GM12878 (cell line): ENCODE results near the gene PCNX4. TPM values are rescaled to one million over a fixed set of nuclear protein-coding genes. Genes with fewer than 3 reads are reported as not detected.

ENCODE experiments used
- ATAC-seq: fragments of 200-7000 bp; cut with Tn5 transposase; 3 replicates; pipeline ENCODE4 v1.9.1; 2020; ENCODE audit warnings: mild to moderate bottlenecking, moderate library complexity
- BruUV-seq: library from RNA; stranded (reverse); fragments of 400-500 nt; replicated peaks from 2 replicates; lab custom pipeline; 2021; lab: Mats Ljungman, UMichigan
- CTCF ChIA-PET: fragments of 300-600 bp; sonication (Branson Sonifier 250); formaldehyde crosslinking; extraction: SDS; loops from one replicate; lab custom pipeline; 2021; ENCODE audit warnings: inconsistent platforms; lab: Yijun Ruan, JAX
- POLR2A ChIA-PET: fragments of 350-600 bp; formaldehyde crosslinking; extraction: SDS; loops from one replicate; lab custom pipeline; 2021; ENCODE audit warnings: inconsistent platforms; lab: Charles Lee
- RAD21 ChIA-PET: fragments of 300-600 bp; sonication (Branson Sonifier 250); formaldehyde crosslinking; loops from one replicate; lab custom pipeline; 2023; ENCODE audit warnings: antibody characterized with exemption; ENCODE audit not compliant: unreplicated experiment; lab: Charles Lee
- SMC1A ChIA-PET: fragments of 300-600 bp; sonication (Branson Sonifier 250); formaldehyde crosslinking; loops from one replicate; lab custom pipeline; 2023; ENCODE audit not compliant: unreplicated experiment, uncharacterized antibody; lab: Charles Lee
- DNase-seq: peaks from one replicate; pipeline ENCODE4 v3.0.0-alpha.2; 2011; ENCODE audit warnings: low read depth, low spot score
- FAIRE-seq: peaks from 3 replicates; lab custom pipeline; 2011; peaks lifted over from hg19 to GRCh38; lab: Jason Lieb, UNC
- H2AFZ ChIP-seq: 2 replicates; pipeline ENCODE4 v1.6.0; 2011; ENCODE audit warnings: low read depth, low read length, control low read depth; ENCODE audit not compliant: control insufficient read depth
- H3K27ac ChIP-seq: 2 replicates; pipeline ENCODE4 v1.5.1; 2011; ENCODE audit warnings: control low read depth; ENCODE audit not compliant: control insufficient read depth, insufficient read depth
- H3K27me3 ChIP-seq, 2 experiments: replicated peaks in 1 of 2; 2 replicates each; pipeline versions ENCODE4 v1.6.0 to v1.6.1; 2011; ENCODE audit warnings: low read length in 1 of 2; ENCODE audit not compliant: control insufficient read depth in 2 of 2, insufficient read depth in 2 of 2
- H3K36me3 ChIP-seq, 2 experiments: 2 replicates each; pipeline ENCODE4 v1.5.1; 2011; ENCODE audit warnings: low read length in 1 of 2; ENCODE audit not compliant: control insufficient read depth in 2 of 2, insufficient read depth in 2 of 2
- H3K4me1 ChIP-seq: 2 replicates; pipeline ENCODE4 v1.6.1; 2011; ENCODE audit warnings: mild to moderate bottlenecking, low read length, moderate library complexity, mixed read lengths; ENCODE audit not compliant: control insufficient read depth, insufficient read depth
- H3K4me2 ChIP-seq: 2 replicates; pipeline ENCODE4 v1.6.0; 2011; ENCODE audit warnings: control low read depth; ENCODE audit not compliant: control insufficient read depth, insufficient read depth
- H3K4me3 ChIP-seq: fragments of 200-600 bp; sonication (generic); 2 replicates; pipeline ENCODE4 v1.5.1; 2016
- H3K79me2 ChIP-seq: 2 replicates; pipeline ENCODE4 v1.6.0; 2011; ENCODE audit warnings: low read length; ENCODE audit not compliant: control insufficient read depth, insufficient read depth
- H3K9ac ChIP-seq: 2 replicates; pipeline ENCODE4 v1.8.0; 2011; ENCODE audit warnings: low read length, control low read depth, mixed read lengths; ENCODE audit not compliant: control insufficient read depth, insufficient read depth
- H3K9me3 ChIP-seq: replicated peaks from 3 replicates; pipeline ENCODE4 v1.5.1; 2011; ENCODE audit warnings: mild to moderate bottlenecking, low read length; ENCODE audit not compliant: control insufficient read depth, insufficient read depth
- H4K20me1 ChIP-seq: 2 replicates; pipeline ENCODE4 v1.6.0; 2011; ENCODE audit not compliant: control insufficient read depth, insufficient read depth
- BRCA1 ChIP-seq: IDR thresholded peaks from 2 replicates; pipeline ENCODE4 v1.6.1; 2011; ENCODE audit warnings: low read depth, low read length, improper control_type of control experiment
- CBX3 ChIP-seq: fragments of 200-600 bp; sonication (generic); IDR thresholded peaks from 2 replicates; pipeline ENCODE4 v1.6.1; 2016; ENCODE audit warnings: low read depth, borderline replicate concordance
- CHD2 ChIP-seq: IDR thresholded peaks from 2 replicates; pipeline ENCODE4 v1.6.1; 2011; ENCODE audit warnings: low read depth, low read length, improper control_type of control experiment, borderline replicate concordance
- CHD4 ChIP-seq: fragments of 200-600 bp; sonication (generic); IDR thresholded peaks from 2 replicates; pipeline ENCODE4 v1.6.1; 2016; ENCODE audit warnings: mild to moderate bottlenecking
- EZH2 ChIP-seq: IDR thresholded peaks from 2 replicates; pipeline ENCODE4 v1.6.1; 2012; ENCODE audit warnings: low read depth, mild to moderate bottlenecking, control low read depth, inconsistent platforms, low read length, borderline replicate concordance; ENCODE audit not compliant: control insufficient read depth
- HDAC2 ChIP-seq: fragments of 200-600 bp; sonication (generic); IDR thresholded peaks from 2 replicates; pipeline ENCODE4 v1.6.1; 2017
- JUND ChIP-seq: IDR thresholded peaks from 2 replicates; pipeline ENCODE4 v1.6.1; 2012; ENCODE audit warnings: low read depth, mild to moderate bottlenecking, low read length, improper control_type of control experiment, moderate library complexity
- MXI1 ChIP-seq: fragments of 150-350 bp; IDR thresholded peaks from 2 replicates; pipeline ENCODE4 v1.6.1; 2011; ENCODE audit warnings: low read depth, mild to moderate bottlenecking, inconsistent platforms, low read length, improper control_type of control experiment
- PML ChIP-seq: IDR thresholded peaks from 2 replicates; pipeline ENCODE4 v1.6.1; 2012; ENCODE audit warnings: low read length, inconsistent platforms
- POLR2AphosphoS2 ChIP-seq: IDR thresholded peaks from 2 replicates; pipeline ENCODE4 v1.6.1; 2011; ENCODE audit warnings: low read depth, mild to moderate bottlenecking, low read length, improper control_type of control experiment, moderate library complexity
- RCOR1 ChIP-seq: conservative IDR thresholded peaks from 2 replicates; pipeline ENCODE4 v1.6.1; 2012; ENCODE audit warnings: low read depth, low read length, improper control_type of control experiment
- SP1 ChIP-seq: IDR thresholded peaks from one replicate; pipeline ENCODE4 v1.6.1; 2011; ENCODE audit warnings: low read depth, low read length
- SREBF2 ChIP-seq: IDR thresholded peaks from 2 replicates; pipeline ENCODE4 v1.6.1; 2012; ENCODE audit warnings: mild to moderate bottlenecking, low read length
- WGBS: methylation state at CpG from one replicate; pipeline ENCODE4 v1.1.6; 2016; ENCODE audit warnings: low lambda C conversion rate; ENCODE audit not compliant: insufficient replicate concordance, insufficient coverage; ENCODE audit errors: missing lambda C conversion rate; 5-methylcytosine and 5-hydroxymethylcytosine counted together
- in situ Hi-C: fragments of 300-500 bp; cut with MboI; formaldehyde crosslinking; loops from 9 replicates; pipeline ENCODE4 v1.14.3; 2018; ENCODE audit warnings: mixed read lengths
- intact Hi-C: fragments of 100-400 bp; cut with micrococcal nuclease; formaldehyde crosslinking; loops from one replicate; pipeline ENCODE4 v1.14.2; 2022; ENCODE audit not compliant: unreplicated experiment
- polyA plus RNA-seq, 11 experiments: library from polyadenylated mRNA; depleted of rRNA in 4 of 11; unstranded in 6 of 11; stranded (reverse) in 5 of 11; fragments of >200 nt; fragmentation: Nextera tagmentation in 4 of 11; fragmentation: Illumina TruSeq in 1 of 11; extraction: Ambion mirVana in 4 of 11; extraction: Trizol in 1 of 11; gene quantifications; 1 replicate in 1 of 11; 2 replicates in 10 of 11; pipeline versions ENCODE4 v1.2.1 to v1.2.3, GENCODE V29; 2011 to 2016; ENCODE audit warnings: inconsistent platforms in 2 of 11, missing spikeins in 2 of 11, low read depth in 1 of 11
- total RNA-seq, 4 experiments: library from RNA; depleted of rRNA in 3 of 4; stranded (reverse); fragments of >200 nt in 3 of 4; fragmentation: Illumina TruSeq in 1 of 4; extraction: Trizol in 1 of 4; gene quantifications; 2 replicates each; pipeline versions ENCODE4 v1.2.1 to v1.2.3, GENCODE V29; 2013 to 2021
- TF ChIP-seq, protein P1 (sequence below): fragments of 450-650 bp; IDR thresholded peaks from 2 replicates; pipeline ENCODE4 v1.6.1; 2016; ENCODE audit warnings: mild to moderate bottlenecking

PCNX4 gene
- total and polyA plus RNA-seq, 10 of the 15 experiments (the other 5 are each of a cell fraction or from before 2014, with no cell fraction given): 13.8 to 56.6 (median 39.4) TPM

DNA sequence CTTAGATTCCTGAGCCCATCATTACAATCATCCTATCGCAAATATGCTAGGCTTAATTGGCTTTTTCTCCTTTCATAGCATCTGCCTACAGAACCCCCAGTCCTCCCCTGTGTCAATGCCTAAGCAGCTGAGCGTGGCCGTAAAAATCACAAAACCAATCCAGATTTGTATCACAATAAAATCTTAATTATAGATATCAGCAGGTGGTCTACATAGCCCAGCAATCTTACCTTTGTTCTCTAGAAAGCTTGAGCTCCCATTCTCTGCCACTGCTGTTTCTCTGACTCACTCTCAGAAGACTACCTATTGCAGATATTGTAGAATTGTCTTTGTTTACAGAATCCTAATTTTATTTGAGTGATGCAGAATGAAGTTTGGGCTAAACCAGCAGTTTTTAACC, 119.4 kb downstream of the PCNX4 start:
- H3K27ac ChIP-seq: no peak overlapping the region

DNA sequence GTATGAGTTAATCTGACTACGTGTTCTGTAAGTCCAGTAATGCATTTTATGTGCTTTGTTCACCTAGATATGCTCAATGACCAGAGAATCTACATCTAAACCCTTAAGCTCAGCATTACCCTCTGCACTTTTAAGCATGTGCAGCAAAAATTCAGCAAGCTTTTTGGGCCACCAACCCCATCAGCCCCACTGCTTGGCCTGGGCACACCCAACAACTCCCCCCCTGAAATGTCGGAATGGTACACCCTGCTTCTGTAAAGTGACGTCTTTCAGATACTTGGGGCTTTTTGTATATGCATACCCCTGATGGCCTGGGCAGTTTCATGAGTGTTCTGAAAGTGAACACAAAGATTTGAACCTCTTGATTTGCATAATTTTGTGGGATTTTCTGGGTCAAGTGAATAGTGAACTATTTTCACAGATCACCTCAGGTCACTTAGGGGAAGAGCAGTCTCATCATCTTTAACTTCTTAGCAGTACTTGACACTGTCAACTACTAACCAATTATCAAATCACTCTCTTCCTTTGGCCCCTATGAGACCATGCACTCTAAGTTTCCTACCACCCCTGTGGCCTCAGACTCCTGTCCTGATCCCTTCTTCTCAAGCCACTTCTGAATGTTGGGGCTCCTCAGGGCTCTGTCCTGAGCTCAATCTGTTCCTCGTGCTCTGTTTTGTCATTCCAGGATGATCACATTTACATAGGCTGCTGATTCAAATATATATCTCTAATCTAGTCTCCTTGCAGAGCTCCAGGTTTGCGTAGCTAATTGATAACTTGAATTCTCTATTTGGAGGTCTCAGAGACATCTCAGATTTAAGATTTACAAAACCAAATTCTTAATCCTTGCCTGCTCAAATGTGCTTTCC, 121.0 kb downstream of the PCNX4 start:
- RAD21 ChIA-PET: interaction anchor here (0.5 to 15.8 kb wide), 15 partner anchors 8 to 344 kb away, joined by 3 to 446 read pairs (median 4); partner anchors contain the start of genes PCNX4 and PPM1A
- DNase-seq (peak; percentile 98), ATAC-seq (peak; percentile 89), FAIRE-seq (peak; percentile 94)
- intact Hi-C loops: loop anchor here (1.0 kb wide), 2 partner anchors 8 to 36 kb away; no protein-coding TSS in a partner anchor
- H3K36me3 ChIP-seq: no peaks in the 10 kb centered on the region
- no TSS peak for BruUV-seq
- POLR2A ChIA-PET: interaction anchor here (1.5 to 19.5 kb wide), 7 partner anchors 5 to 118 kb away, joined by 3 to 251 read pairs (median 92); partner anchors contain the start of gene PPM1A
- H3K9ac ChIP-seq: peak overlapping the region; percentile 63
- CTCF ChIA-PET: interaction anchor here (0.6 to 6.3 kb wide), 17 partner anchors 9 to 248 kb away, joined by 3 to 38 read pairs (median 4); partner anchors contain the start of gene PPM1A
- H3K27me3 ChIP-seq: no peaks in the 10 kb centered on the region
- 3% methylated on average over 5 of the region's 5 CpGs for WGBS
- H3K4me2 ChIP-seq: peak overlapping the region; percentile 88
- H2AFZ ChIP-seq: peak overlapping the region; percentile 95
- no peaks in the 10 kb centered on the region for H3K79me2 ChIP-seq
- SMC1A ChIA-PET: interaction anchor here (0.7 to 17.6 kb wide), 13 partner anchors 9 to 349 kb away, joined by 3 to 303 read pairs (median 4); partner anchors contain the start of gene PPM1A
- peaks cover 39% of the 10 kb centered on the region for H3K4me1 ChIP-seq
- no peak overlapping the region for H3K4me3 ChIP-seq
- in situ Hi-C loops: no loop called here
- no peaks in the 10 kb centered on the region for H4K20me1 ChIP-seq
- H3K27ac ChIP-seq: peak overlapping the region; percentile 93
- H3K9me3 ChIP-seq: no peaks in the 10 kb centered on the region; the same call in 1 of the 3 replicates
- TF ChIP-seq CHD4 (no peak), SREBF2 (no peak), CBX3 (no peak), POLR2AphosphoS2 (peak; percentile 28; the same call in 1 of the 2 replicates), EZH2 (no peak), MXI1 (no peak), BRCA1 (no peak), PML (peak; percentile 80; the same call in 1 of the 2 replicates), SP1 (peak; percentile 53), JUND (peak; percentile 95), RCOR1 (no peak), CHD2 (peak; percentile 43; the same call in 1 of the 2 replicates)
- TF ChIP-seq, protein P1, sequence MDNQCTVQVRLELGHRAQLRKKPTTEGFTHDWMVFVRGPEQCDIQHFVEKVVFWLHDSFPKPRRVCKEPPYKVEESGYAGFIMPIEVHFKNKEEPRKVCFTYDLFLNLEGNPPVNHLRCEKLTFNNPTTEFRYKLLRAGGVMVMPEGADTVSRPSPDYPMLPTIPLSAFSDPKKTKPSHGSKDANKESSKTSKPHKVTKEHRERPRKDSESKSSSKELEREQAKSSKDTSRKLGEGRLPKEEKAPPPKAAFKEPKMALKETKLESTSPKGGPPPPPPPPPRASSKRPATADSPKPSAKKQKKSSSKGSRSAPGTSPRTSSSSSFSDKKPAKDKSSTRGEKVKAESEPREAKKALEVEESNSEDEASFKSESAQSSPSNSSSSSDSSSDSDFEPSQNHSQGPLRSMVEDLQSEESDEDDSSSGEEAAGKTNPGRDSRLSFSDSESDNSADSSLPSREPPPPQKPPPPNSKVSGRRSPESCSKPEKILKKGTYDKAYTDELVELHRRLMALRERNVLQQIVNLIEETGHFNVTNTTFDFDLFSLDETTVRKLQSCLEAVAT: peak; percentile 35; the same call in 1 of the 2 replicates

More for the DNA sequence above, 119.4 kb downstream of the PCNX4 start:
- intact Hi-C loops (no loop called here), in situ Hi-C loops (no loop called here)
- BruUV-seq: no TSS peak
- no peaks in the 10 kb centered on the region for H4K20me1 ChIP-seq
- FAIRE-seq (no peak), DNase-seq (no peak), ATAC-seq (no peak)
- no peak overlapping the region for H3K9ac ChIP-seq
- H3K36me3 ChIP-seq: no peaks in the 10 kb centered on the region
- SMC1A ChIA-PET: interaction anchor here (0.8 to 17.6 kb wide), 9 partner anchors 11 to 127 kb away, joined by 3 to 303 read pairs (median 16); partner anchors contain the start of gene PPM1A
- H3K27me3 ChIP-seq: no peaks in the 10 kb centered on the region
- H3K4me2 ChIP-seq: no peak overlapping the region
- H3K4me3 ChIP-seq: no peak overlapping the region
- RAD21 ChIA-PET: interaction anchor here (1.0 to 15.8 kb wide), 7 partner anchors 10 to 119 kb away, joined by 3 to 446 read pairs (median 9); partner anchors contain the start of genes PCNX4 and PPM1A
- TF ChIP-seq HDAC2: no peak
- H3K4me1 ChIP-seq: peaks cover 43% of the 10 kb centered on the region
- H3K9me3 ChIP-seq: no peaks in the 10 kb centered on the region; the same call in 1 of the 3 replicates
- no peak overlapping the region for H2AFZ ChIP-seq
- 100% methylated on average over 3 of the region's 3 CpGs for WGBS
- no peaks in the 10 kb centered on the region; the same call in 1 of the 2 replicates for H3K79me2 ChIP-seq
- CTCF ChIA-PET: interaction anchor here (0.7 to 6.3 kb wide), 6 partner anchors 36 to 120 kb away, joined by 3 to 38 read pairs (median 8); partner anchors contain the start of genes PCNX4 and PPM1A
- POLR2A ChIA-PET: interaction anchor here (0.6 to 19.5 kb wide), 10 partner anchors 7 to 121 kb away, joined by 3 to 251 read pairs (median 9); partner anchors contain the start of genes DHRS7 and PPM1A
